ENCODE measurements around the gene SLC25A29. TPM values are rescaled to one million over a fixed set of nuclear protein-coding genes. Genes with fewer than 3 reads are reported as not detected.

SLC25A29 gene
- total and polyA plus RNA-seq, 5 donors = 20.9 to 41.1 (median 23.8) TPM

- 86% methylated on average over 3 of the region's 3 CpGs for WGBS
- Histone ChIP-seq H3K4me3 (ENCODE audit: low read length) (no peak overlapping the region), H3K27ac (ENCODE audit: low read length) (no peak overlapping the region), H3K4me1 (ENCODE audit: control insufficient read depth, insufficient read depth, low read length) (peaks cover 9% of the 10 kb centered on the region), H3K27me3 (ENCODE audit: control insufficient read depth, insufficient read depth) (no peaks in the 10 kb centered on the region), H3K9me3 (ENCODE audit: control insufficient read depth, low read length) (no peaks in the 10 kb centered on the region)
- DNase-seq (no peak), ATAC-seq (no peak)
- intact Hi-C loops (cut with DNase I) = no loop called here
Measured at GRCh38 chr14:100243020-100243419, 63.2 kb downstream of the SLC25A29 start.

- Histone ChIP-seq H3K27me3 (ENCODE audit: control insufficient read depth, insufficient read depth) (no peaks in the 10 kb centered on the region), H3K27ac (ENCODE audit: low read length) (no peak overlapping the region), H3K9me3 (ENCODE audit: control insufficient read depth, low read length) (no peaks in the 10 kb centered on the region), H3K4me1 (ENCODE audit: control insufficient read depth, insufficient read depth, low read length) (peaks cover 5% of the 10 kb centered on the region), H3K4me3 (ENCODE audit: low read length) (peak overlapping the region; percentile 69)
- DNase-seq = no peak
- intact Hi-C loops (cut with DNase I) = no loop called here
- no peak for ATAC-seq
- WGBS = 29% methylated on average over 3 of the region's 3 CpGs
Measured at GRCh38 chr14:100241279-100241678, 65.0 kb downstream of the SLC25A29 start.

Small RNA genes within 50 kb of the gene (microRNA-seq; reads per million reads assigned to microRNA genes)
- gene MIR345 (57.6 to 116 reads per million in 2 donors), gene MIR6764 (0 to 0.84 reads per million in 2 donors)

Other genes starting within 250 kb of the SLC25A29 start
- gene EVL, start 241.0 kb downstream of the SLC25A29 start, total RNA-seq = 10 to 100 TPM; 68.1 to 74.8 (median 71.5) TPM
- gene EVL, start 241.0 kb downstream of the SLC25A29 start, polyA plus RNA-seq = 46.6 TPM
- under 1 TPM in 3 of 4 donors, not detected in 1; 0.29 to 0.42 (median 0.31) TPM for gene DEGS2, start 146.8 kb downstream of the SLC25A29 start, total RNA-seq
- 0.11 TPM for gene DEGS2, start 146.8 kb downstream of the SLC25A29 start, polyA plus RNA-seq
- gene YY1, start 67.3 kb downstream of the SLC25A29 start, total RNA-seq = 10 to 100 TPM; 45.4 to 47.4 (median 46.3) TPM
- gene YY1, start 67.3 kb downstream of the SLC25A29 start, polyA plus RNA-seq = 28.8 TPM
- gene SLC25A47, start 16.9 kb upstream of the SLC25A29 start, total RNA-seq = not detected
- not detected for gene SLC25A47, start 16.9 kb upstream of the SLC25A29 start, polyA plus RNA-seq
- gene WDR25, start 70.0 kb upstream of the SLC25A29 start, total RNA-seq = 1 to 10 TPM; 4.4 to 6.3 (median 5.3) TPM
- 4.6 TPM for gene WDR25, start 70.0 kb upstream of the SLC25A29 start, polyA plus RNA-seq